CD4-positive, alpha-beta T cell treated with Interleukin-6 for 4 hours (primary cell): ENCODE results near the gene ABCA6.

Experiments used
- DNase-seq: peaks from one replicate; pipeline ENCODE4 v3.0.0-alpha.2; 2020; ENCODE audit warnings: mixed read lengths

The ABCA6 gene

GRCh38 chr17:69046121-69046807, 95.4 kb downstream of the ABCA6 start:
- no peak for DNase-seq

DNA sequence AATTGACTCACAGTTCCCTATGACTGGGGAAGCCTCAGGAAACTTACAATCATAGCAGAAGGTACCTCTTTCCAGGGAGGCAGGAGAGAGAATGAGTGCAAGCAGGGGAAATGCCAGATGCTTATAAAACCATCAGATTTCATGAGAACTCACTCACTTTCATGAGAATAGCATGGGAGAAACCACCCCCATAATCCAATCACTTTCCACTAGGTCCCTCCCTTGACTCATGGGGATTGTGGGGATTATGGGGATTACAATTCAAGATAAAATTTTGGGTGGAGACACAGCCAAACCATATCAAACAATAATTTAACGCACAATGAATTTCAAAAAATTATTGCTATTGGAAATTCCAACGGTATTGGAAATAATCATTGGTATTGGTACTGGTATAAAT, 96.0 kb downstream of the ABCA6 start:
- no peak for DNase-seq

GRCh38 chr17:69044371-69044770, 97.3 kb downstream of the ABCA6 start:
- no peak for DNase-seq

DNA sequence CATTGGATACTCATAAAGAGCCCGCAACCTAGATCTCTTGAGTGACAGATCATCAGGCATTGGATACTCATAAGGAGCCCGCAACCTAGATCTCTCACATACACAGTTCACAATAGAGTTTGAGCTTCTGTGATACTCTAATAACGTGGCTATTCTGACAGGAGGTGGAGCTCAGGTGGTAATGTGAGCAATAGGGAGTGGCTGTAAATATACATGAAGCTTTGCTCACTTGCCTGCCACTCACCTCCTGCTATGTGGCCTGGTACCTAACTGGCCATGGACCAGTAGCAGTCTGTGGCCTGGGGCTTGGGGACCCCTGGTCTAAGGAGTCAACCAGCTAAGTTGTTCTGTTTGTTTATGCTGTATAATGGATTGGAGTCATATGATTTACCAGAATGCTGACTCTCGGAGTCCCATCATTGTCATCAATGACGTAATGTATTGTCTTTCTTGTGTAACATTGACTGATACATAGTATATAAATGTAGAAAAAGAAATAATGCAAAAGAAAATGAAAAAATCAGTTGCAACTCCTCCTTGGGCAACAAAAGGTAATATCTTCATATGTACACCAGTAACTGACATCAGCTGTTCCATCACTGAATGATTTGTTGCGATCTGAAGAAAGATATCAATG, 98.5 kb downstream of the ABCA6 start:
- no peak for DNase-seq

DNA sequence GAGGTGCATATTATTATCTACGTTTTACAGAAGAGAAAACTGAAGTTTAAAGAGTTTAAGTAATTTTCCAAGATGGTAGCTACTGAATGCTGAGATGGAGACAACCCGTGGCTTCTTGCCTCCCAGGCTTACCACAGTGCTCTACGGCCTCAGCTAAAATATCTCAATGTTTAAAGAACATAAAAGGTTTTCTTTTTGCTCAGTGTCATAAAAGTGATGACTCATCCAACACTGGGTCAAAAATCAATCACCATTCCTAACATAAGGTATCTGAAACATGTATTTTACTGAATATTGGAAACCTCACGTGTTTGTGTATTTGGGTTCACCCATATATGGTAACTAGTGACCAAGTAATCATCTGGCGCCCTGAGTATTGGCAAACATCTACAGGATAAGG, 99.4 kb downstream of the ABCA6 start:
- DNase-seq, result no peak

DNA sequence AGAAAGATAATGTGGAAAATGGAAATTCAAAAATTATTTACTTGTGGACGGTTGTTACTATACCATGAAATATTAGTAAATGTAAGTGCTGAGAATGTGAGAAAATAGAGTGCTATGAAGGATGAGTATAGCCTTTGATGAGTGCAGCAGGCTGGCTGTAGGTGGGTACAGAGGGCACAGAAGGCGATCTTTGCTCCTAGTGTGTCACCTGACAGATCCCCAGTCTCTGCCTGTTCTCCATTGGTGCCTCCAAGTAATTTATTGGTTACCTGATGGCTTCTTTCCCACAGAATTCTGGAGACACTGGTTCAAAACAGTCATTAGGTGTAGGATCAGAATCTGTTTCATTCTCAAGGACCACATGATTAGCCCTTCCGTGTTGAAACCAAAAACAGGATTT, 109.9 kb downstream of the ABCA6 start:
- DNase-seq, result no peak

- no peak for DNase-seq
These were observed 111.5 kb downstream of the ABCA6 start for GRCh38 chr17:69030169-69030568.
